A549 (cell line): ENCODE measurements around the gene TANGO2. TPM values are rescaled to one million over a fixed set of nuclear protein-coding genes. Genes with fewer than 3 reads are reported as not detected.

Experiments
- ATAC-seq, 2 experiments: fragments of 200-7000 bp in 1 of 2; fragments of >200 bp in 1 of 2; cut with Nextera tagmentation in 1 of 2; cut with Tn5 transposase in 1 of 2; 3 replicates each; pipeline versions ENCODE4 v1.8.0 to v1.9.1; 2018 to 2020; ENCODE audit warnings: mild to moderate bottlenecking in 1 of 2, moderate library complexity in 1 of 2
- CTCF ChIA-PET: fragments of 300-600 bp; sonication (Branson Sonifier 250); formaldehyde crosslinking; extraction: SDS; loops from one replicate; lab custom pipeline; 2021; ENCODE audit warnings: antibody characterized with exemption, inconsistent platforms; lab: Yijun Ruan, JAX
- POLR2A ChIA-PET: fragments of 350-600 bp; formaldehyde crosslinking; extraction: SDS; loops from one replicate; lab custom pipeline; 2021; ENCODE audit warnings: antibody characterized with exemption, inconsistent platforms; lab: Yijun Ruan, JAX
- DNase-seq, 2 experiments: peaks; one replicate each; pipeline versions ENCODE4 v3.0.0 to v3.0.0-alpha.2; 2011 to 2016; ENCODE audit warnings: low read depth in 1 of 2, low spot score in 1 of 2
- FAIRE-seq: peaks from 2 replicates; lab custom pipeline; 2011; peaks lifted over from hg19 to GRCh38; lab: Jason Lieb, UNC
- H3K27ac ChIP-seq, 2 experiments: fragments of >200 bp; sonication (Bioruptor Twin); formaldehyde crosslinking; 3 replicates each; pipeline ENCODE4 v1.5.1; 2016 to 2017
- H3K4me1 ChIP-seq: fragments of >200 bp; sonication (Bioruptor Twin); formaldehyde crosslinking; 3 replicates; pipeline ENCODE4 v1.6.1; 2016
- H3K4me2 ChIP-seq: fragments of >200 bp; sonication (Bioruptor Twin); formaldehyde crosslinking; 3 replicates; pipeline ENCODE4 v1.6.1; 2016
- H3K4me3 ChIP-seq: fragments of >200 bp; sonication (Bioruptor Twin); formaldehyde crosslinking; 3 replicates; pipeline ENCODE4 v1.5.1; 2016
- H3K9me3 ChIP-seq: fragments of >200 bp; sonication (Bioruptor Twin); formaldehyde crosslinking; 3 replicates; pipeline ENCODE4 v1.6.1; 2016
- ATOH8 ChIP-seq: fragments of 250-450 bp; sonication (Bioruptor Pico); IDR thresholded peaks from 2 replicates; pipeline ENCODE4 v1.5.0; 2020; ENCODE audit warnings: low read depth, mild to moderate bottlenecking, moderate library complexity
- BHLHE40 ChIP-seq: IDR thresholded peaks from 2 replicates; pipeline ENCODE4 v1.6.1; 2012; ENCODE audit warnings: low read depth, low read length, inconsistent platforms
- CBX2 ChIP-seq: fragments of 200-600 bp; sonication (generic); IDR thresholded peaks from 2 replicates; pipeline ENCODE4 v1.6.1; 2016; ENCODE audit warnings: low read depth, mild to moderate bottlenecking, borderline replicate concordance
- CBX8 ChIP-seq: fragments of 200-600 bp; sonication (generic); IDR thresholded peaks from 2 replicates; pipeline ENCODE4 v1.6.1; 2016
- CEBPB ChIP-seq, 2 experiments: fragments of >200 bp in 1 of 2; sonication (Bioruptor Twin) in 1 of 2; formaldehyde crosslinking in 1 of 2; IDR thresholded peaks; 2 replicates each; pipeline ENCODE4 v1.6.1; 2012 to 2016
- EHMT2 ChIP-seq: fragments of 200-600 bp; sonication (generic); IDR thresholded peaks from 2 replicates; pipeline ENCODE4 v1.6.1; 2016; ENCODE audit warnings: antibody characterized with exemption, low read depth, mild to moderate bottlenecking, moderate library complexity
- EP300 ChIP-seq, 2 experiments: fragments of >200 bp; sonication (Bioruptor Twin); formaldehyde crosslinking; IDR thresholded peaks; 2 replicates in 1 of 2; 3 replicates in 1 of 2; pipeline ENCODE4 v1.6.1; 2016 to 2017
- FOSB ChIP-seq: fragments of 250-450 bp; sonication (Bioruptor Pico); IDR thresholded peaks from 2 replicates; pipeline ENCODE4 v1.5.0; 2020; ENCODE audit warnings: mild to moderate bottlenecking, moderate library complexity
- HDAC2 ChIP-seq: fragments of 200-600 bp; sonication (generic); IDR thresholded peaks from 2 replicates; pipeline ENCODE4 v1.6.1; 2016
- HOXB5 ChIP-seq: fragments of 250-450 bp; sonication (Bioruptor Pico); IDR thresholded peaks from 2 replicates; pipeline ENCODE4 v1.5.0; 2020; ENCODE audit warnings: mild to moderate bottlenecking, moderate library complexity
- JUNB ChIP-seq: fragments of >200 bp; sonication (Bioruptor Twin); formaldehyde crosslinking; IDR thresholded peaks from 2 replicates; pipeline ENCODE4 v1.6.1; 2016
- MAX ChIP-seq: IDR thresholded peaks from 2 replicates; pipeline ENCODE4 v1.6.1; 2012
- MAZ ChIP-seq: fragments of 150-350 bp; IDR thresholded peaks from 2 replicates; pipeline ENCODE4 v1.6.1; 2014; ENCODE audit warnings: antibody characterized with exemption, low read depth, low read length, borderline replicate concordance
- NPAS2 ChIP-seq: fragments of 250-450 bp; sonication (Bioruptor Pico); IDR thresholded peaks from 2 replicates; pipeline ENCODE4 v1.8.0; 2022; ENCODE audit warnings: mild to moderate bottlenecking, moderate library complexity, borderline replicate concordance
- NR3C1 ChIP-seq: fragments of >200 bp; sonication (Bioruptor Twin); formaldehyde crosslinking; IDR thresholded peaks from 3 replicates; pipeline ENCODE4 v1.6.1; 2017
- PBX3 ChIP-seq: IDR thresholded peaks from 2 replicates; pipeline ENCODE4 v1.6.1; 2012
- RAD21 ChIP-seq, 2 experiments: fragments of >200 bp in 1 of 2; sonication (Bioruptor Twin) in 1 of 2; formaldehyde crosslinking in 1 of 2; IDR thresholded peaks in 1 of 2; conservative IDR thresholded peaks in 1 of 2; 2 replicates in 1 of 2; 3 replicates in 1 of 2; pipeline ENCODE4 v1.6.1; 2012 to 2018; ENCODE audit warnings: inconsistent platforms in 1 of 2
- RARB ChIP-seq: fragments of 250-450 bp; sonication (Bioruptor Pico); IDR thresholded peaks from 2 replicates; pipeline ENCODE4 v1.8.0; 2021; ENCODE audit warnings: mild to moderate bottlenecking, moderate library complexity
- RFX5 ChIP-seq: fragments of 450-650 bp; IDR thresholded peaks from 2 replicates; pipeline ENCODE4 v1.7.1; 2014; ENCODE audit warnings: antibody characterized with exemption, mild to moderate bottlenecking, moderate library complexity
- SREBF2 ChIP-seq: fragments of 450-650 bp; IDR thresholded peaks from 2 replicates; pipeline ENCODE4 v1.6.1; 2014; ENCODE audit warnings: mild to moderate bottlenecking, moderate library complexity
- TP53 ChIP-seq: fragments of 250-450 bp; sonication (Bioruptor Pico); IDR thresholded peaks from 2 replicates; pipeline ENCODE4 v1.5.0; 2021; ENCODE audit warnings: mild to moderate bottlenecking, moderate library complexity
- USF2 ChIP-seq: fragments of 450-650 bp; IDR thresholded peaks from 2 replicates; pipeline ENCODE4 v1.6.1; 2014; ENCODE audit warnings: antibody characterized with exemption
- ZFP36 ChIP-seq: fragments of 450-650 bp; IDR thresholded peaks from 2 replicates; pipeline ENCODE4 v1.6.1; 2014; ENCODE audit warnings: borderline replicate concordance; ENCODE audit not compliant: partially characterized antibody
- ZNF302 ChIP-seq: fragments of 250-450 bp; sonication (Bioruptor Pico); IDR thresholded peaks from 2 replicates; pipeline ENCODE4 v1.9.0; 2021; ENCODE audit warnings: inconsistent platforms, mild to moderate bottlenecking, moderate library complexity
- WGBS: methylation state at CpG from one replicate; pipeline ENCODE4 v1.1.6; 2017; ENCODE audit errors: missing lambda C conversion rate; 5-methylcytosine and 5-hydroxymethylcytosine counted together
- polyA plus RNA-seq, 4 experiments: library from polyadenylated mRNA; depleted of rRNA in 3 of 4; stranded (reverse); fragments of >200 nt; fragmentation: RNase III in 1 of 4; extraction: RNeasy Plus Mini Kit Qiagen cat#74134 plus additional on column Dnase treatment in 1 of 4; gene quantifications; 2 replicates in 3 of 4; 3 replicates in 1 of 4; pipeline ENCODE4 v1.2.3, GENCODE V29; 2011 to 2017
- TF ChIP-seq, protein P1 (sequence below): fragments of 200-600 bp; sonication (generic); IDR thresholded peaks from 2 replicates; pipeline ENCODE4 v1.6.1; 2016; ENCODE audit warnings: antibody characterized with exemption, mild to moderate bottlenecking, moderate library complexity
- TF ChIP-seq, protein P2 (sequence below): fragments of >200 bp; sonication (Bioruptor Twin); formaldehyde crosslinking; IDR thresholded peaks from 3 replicates; pipeline ENCODE4 v1.6.1; 2016

Gene TANGO2
- polyA plus RNA-seq, 2 of the 4 experiments (the other 2 are of a cell fraction), result 13.2 to 13.8 TPM

- FAIRE-seq (no peak), DNase-seq (no peak), ATAC-seq (no peak)
- no peak for TF ChIP-seq FOSB (CRISPR knock-in tag)
- no peaks in the 10 kb centered on the region for H3K4me1 ChIP-seq
- CTCF ChIA-PET, result interaction anchor here (1.1 to 1.5 kb wide), 2 partner anchors 9 to 15 kb away, joined by 3 to 4 read pairs; no protein-coding TSS in a partner anchor
- no peak overlapping the region for H3K4me2 ChIP-seq
- H3K9me3 ChIP-seq, result no peaks in the 10 kb centered on the region
- H3K4me3 ChIP-seq, result no peak overlapping the region
- POLR2A ChIA-PET, result no interaction called here
- H3K27ac ChIP-seq, result no peak overlapping the region
- WGBS, result 95% methylated on average over 4 of the region's 12 CpGs
Measured at GRCh38 chr22:20054034-20054427, 33.1 kb downstream of the TANGO2 start.

DNA sequence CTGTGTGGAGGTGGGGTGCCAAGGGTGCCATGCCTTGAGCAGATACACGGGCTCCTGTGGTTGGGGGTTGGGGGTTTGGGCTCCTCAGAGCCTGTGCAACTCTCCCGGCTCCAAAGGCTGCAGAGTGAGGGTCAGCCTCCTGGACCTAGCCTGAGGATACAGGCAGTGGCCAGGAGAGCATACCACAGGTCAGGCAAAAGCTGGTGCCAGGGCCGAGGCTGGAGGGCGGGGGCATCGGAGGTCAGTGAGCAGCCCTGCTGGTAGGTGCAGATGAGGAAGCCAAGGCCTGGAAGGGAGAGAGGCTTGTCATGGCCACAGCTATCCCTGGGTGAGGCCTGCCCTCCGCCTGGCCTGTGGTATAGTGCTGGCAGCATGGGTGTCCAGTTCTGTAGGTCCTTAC lies 33.6 kb downstream of the TANGO2 start:
- 95% methylated on average over 4 of the region's 6 CpGs for WGBS
- ChIA-PET CTCF (interaction anchor here (1.1 to 1.5 kb wide), 2 partner anchors 9 to 15 kb away, joined by 3 to 4 read pairs; no protein-coding TSS in a partner anchor), POLR2A (no interaction called here)
- no peaks in the 10 kb centered on the region for H3K9me3 ChIP-seq
- H3K4me3 ChIP-seq, result no peak overlapping the region
- H3K4me2 ChIP-seq, result no peak overlapping the region
- no peaks in the 10 kb centered on the region for H3K4me1 ChIP-seq
- H3K27ac ChIP-seq, result no peak overlapping the region
- FAIRE-seq, result no peak
- ATAC-seq, result no peak
- no peak for DNase-seq
- TF ChIP-seq CEBPB (IDR thresholded peaks at IDR 0.05) (no peak), MAZ (no peak), SREBF2 (no peak), EP300 (IDR thresholded peaks at IDR 0.05) (no peak), ZFP36 (no peak), JUNB (no peak), PBX3 (no peak), NR3C1 (no peak), HOXB5 (no peak), FOSB (CRISPR knock-in tag) (no peak), EHMT2 (no peak), USF2 (no peak), BHLHE40 (no peak), NPAS2 (no peak)
- TF ChIP-seq, protein P1, sequence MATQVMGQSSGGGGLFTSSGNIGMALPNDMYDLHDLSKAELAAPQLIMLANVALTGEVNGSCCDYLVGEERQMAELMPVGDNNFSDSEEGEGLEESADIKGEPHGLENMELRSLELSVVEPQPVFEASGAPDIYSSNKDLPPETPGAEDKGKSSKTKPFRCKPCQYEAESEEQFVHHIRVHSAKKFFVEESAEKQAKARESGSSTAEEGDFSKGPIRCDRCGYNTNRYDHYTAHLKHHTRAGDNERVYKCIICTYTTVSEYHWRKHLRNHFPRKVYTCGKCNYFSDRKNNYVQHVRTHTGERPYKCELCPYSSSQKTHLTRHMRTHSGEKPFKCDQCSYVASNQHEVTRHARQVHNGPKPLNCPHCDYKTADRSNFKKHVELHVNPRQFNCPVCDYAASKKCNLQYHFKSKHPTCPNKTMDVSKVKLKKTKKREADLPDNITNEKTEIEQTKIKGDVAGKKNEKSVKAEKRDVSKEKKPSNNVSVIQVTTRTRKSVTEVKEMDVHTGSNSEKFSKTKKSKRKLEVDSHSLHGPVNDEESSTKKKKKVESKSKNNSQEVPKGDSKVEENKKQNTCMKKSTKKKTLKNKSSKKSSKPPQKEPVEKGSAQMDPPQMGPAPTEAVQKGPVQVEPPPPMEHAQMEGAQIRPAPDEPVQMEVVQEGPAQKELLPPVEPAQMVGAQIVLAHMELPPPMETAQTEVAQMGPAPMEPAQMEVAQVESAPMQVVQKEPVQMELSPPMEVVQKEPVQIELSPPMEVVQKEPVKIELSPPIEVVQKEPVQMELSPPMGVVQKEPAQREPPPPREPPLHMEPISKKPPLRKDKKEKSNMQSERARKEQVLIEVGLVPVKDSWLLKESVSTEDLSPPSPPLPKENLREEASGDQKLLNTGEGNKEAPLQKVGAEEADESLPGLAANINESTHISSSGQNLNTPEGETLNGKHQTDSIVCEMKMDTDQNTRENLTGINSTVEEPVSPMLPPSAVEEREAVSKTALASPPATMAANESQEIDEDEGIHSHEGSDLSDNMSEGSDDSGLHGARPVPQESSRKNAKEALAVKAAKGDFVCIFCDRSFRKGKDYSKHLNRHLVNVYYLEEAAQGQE, result no peak

- ATAC-seq (no peak), FAIRE-seq (no peak), DNase-seq (no peak)
- CTCF ChIA-PET, result interaction anchor here (1.5 kb wide), 1 partner anchor 10 kb away, joined by 4 read pairs; no protein-coding TSS in a partner anchor
- no peaks in the 10 kb centered on the region for H3K9me3 ChIP-seq
- H3K4me2 ChIP-seq, result no peak overlapping the region
- no peaks in the 10 kb centered on the region for H3K4me1 ChIP-seq
- H3K27ac ChIP-seq, result no peak overlapping the region
- POLR2A ChIA-PET, result no interaction called here
- H3K4me3 ChIP-seq, result no peak overlapping the region
- 100% methylated on average over 2 of the region's 2 CpGs for WGBS
- no peak for TF ChIP-seq MAX
- TF ChIP-seq ZFP36, result no peak
- no peak for TF ChIP-seq RAD21 (conservative IDR thresholded peaks at IDR 0.05 in 1 of 2, IDR thresholded peaks at IDR 0.05 in 1 of 2)
- TF ChIP-seq CBX8, result no peak
- no peak for TF ChIP-seq RARB (CRISPR knock-in tag)
- TF ChIP-seq RFX5, result no peak
- TF ChIP-seq CBX2, result no peak
- no peak for TF ChIP-seq ZNF302 (CRISPR knock-in tag)
- TF ChIP-seq TP53, result no peak
- TF ChIP-seq ATOH8 (CRISPR knock-in tag), result no peak
- TF ChIP-seq HDAC2, result no peak
- TF ChIP-seq, protein P2, sequence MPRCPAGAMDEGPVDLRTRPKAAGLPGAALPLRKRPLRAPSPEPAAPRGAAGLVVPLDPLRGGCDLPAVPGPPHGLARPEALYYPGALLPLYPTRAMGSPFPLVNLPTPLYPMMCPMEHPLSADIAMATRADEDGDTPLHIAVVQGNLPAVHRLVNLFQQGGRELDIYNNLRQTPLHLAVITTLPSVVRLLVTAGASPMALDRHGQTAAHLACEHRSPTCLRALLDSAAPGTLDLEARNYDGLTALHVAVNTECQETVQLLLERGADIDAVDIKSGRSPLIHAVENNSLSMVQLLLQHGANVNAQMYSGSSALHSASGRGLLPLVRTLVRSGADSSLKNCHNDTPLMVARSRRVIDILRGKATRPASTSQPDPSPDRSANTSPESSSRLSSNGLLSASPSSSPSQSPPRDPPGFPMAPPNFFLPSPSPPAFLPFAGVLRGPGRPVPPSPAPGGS, result no peak
- TF ChIP-seq NR3C1, result no peak
Measured at GRCh38 chr22:20055144-20055543, 34.2 kb downstream of the TANGO2 start.
